ENCODE results near the gene EYS.

Gene EYS

DNA sequence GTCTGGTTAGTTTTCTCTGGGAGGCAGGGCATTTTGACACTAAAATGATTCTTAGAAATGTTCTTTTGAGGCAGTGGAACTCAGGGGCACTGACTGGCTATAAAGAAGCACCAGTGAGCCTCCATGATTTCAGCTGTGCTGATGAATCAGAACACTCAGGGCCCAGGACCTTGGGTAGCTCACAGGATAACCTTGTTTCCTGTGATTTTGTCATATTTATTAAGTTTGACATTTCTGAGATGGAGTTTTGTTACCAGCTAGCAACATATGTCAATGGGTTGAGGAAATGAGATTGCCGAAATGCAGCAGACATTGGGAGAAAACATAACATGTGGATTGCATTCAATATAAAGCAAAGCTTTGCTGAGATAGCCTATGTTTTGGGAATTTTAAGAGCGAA lies 802.4 kb downstream of the EYS start:
- Histone ChIP-seq H3K36me3 (ENCODE audit: control insufficient read depth, insufficient read depth, low read length) (no peaks in the 10 kb centered on the region), H3K4me1 (ENCODE audit: control insufficient read depth, insufficient read depth, low read length) (no peaks in the 10 kb centered on the region), H3K27me3 (ENCODE audit: control insufficient read depth, insufficient read depth, low read length) (no peaks in the 10 kb centered on the region), H3K9me3 (ENCODE audit: control insufficient read depth, insufficient read depth, low read length) (peaks cover 1% of the 10 kb centered on the region; the same call in 1 of the 2 replicates), H3K4me3 (ENCODE audit: low read length) (no peak overlapping the region), H3K27ac (ENCODE audit: low read length) (no peak overlapping the region)
- WGBS (ENCODE audit: insufficient coverage, insufficient read length), result no CpG with 5 or more reads among the region's 2 CpGs
- DNase-seq (ENCODE audit: low read depth, low spot score), result no peak

DNA sequence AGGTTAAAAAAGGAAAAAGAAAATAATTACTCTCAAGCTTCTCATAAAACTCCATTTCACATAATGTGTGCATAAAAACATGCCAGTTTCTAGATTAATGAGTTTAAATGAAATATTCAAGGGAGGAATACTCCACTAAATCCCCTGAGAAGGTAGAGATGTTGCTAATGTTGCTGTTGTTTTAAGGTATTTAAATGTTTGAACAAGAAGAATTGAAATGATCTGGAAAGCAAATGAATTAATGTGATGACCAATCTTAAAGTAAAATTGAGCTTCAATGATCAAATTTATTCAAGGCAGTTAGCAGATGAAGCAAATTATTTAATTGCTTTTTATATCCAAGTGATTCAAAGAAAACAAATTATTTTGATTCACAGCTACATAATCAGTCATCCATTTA lies 804.4 kb downstream of the EYS start:
- Histone ChIP-seq H3K36me3 (ENCODE audit: control insufficient read depth, insufficient read depth, low read length) (no peaks in the 10 kb centered on the region), H3K27me3 (ENCODE audit: control insufficient read depth, insufficient read depth, low read length) (no peaks in the 10 kb centered on the region), H3K4me3 (ENCODE audit: low read length) (no peak overlapping the region), H3K9me3 (ENCODE audit: control insufficient read depth, insufficient read depth, low read length) (no peaks in the 10 kb centered on the region; the same call in 1 of the 2 replicates), H3K27ac (ENCODE audit: low read length) (no peak overlapping the region), H3K4me1 (ENCODE audit: control insufficient read depth, insufficient read depth, low read length) (no peaks in the 10 kb centered on the region)
- DNase-seq (ENCODE audit: low read depth, low spot score), result no peak

DNA sequence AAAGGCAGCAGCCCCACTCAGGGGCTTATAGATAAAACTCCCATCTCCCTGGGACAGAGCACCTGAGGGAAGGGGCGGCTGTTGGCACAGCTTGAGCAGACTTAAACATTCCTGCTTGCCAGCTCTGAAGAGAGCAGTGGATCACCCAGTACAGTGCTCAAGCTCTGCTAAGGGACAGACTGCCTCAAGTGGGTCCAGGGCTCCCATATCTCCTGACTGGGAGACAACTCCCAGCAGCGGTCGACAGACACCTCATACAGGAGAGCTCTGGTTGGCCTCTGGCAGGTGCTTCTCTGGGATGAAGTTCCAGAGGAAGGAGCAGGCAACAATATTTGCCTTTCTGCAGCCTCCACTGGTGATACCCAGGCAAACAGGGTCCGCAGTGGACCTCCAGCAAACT lies 810.1 kb downstream of the EYS start:
- Histone ChIP-seq H3K4me1 (ENCODE audit: control insufficient read depth, insufficient read depth, low read length) (no peaks in the 10 kb centered on the region), H3K4me3 (ENCODE audit: low read length) (no peak overlapping the region), H3K36me3 (ENCODE audit: control insufficient read depth, insufficient read depth, low read length) (no peaks in the 10 kb centered on the region), H3K27me3 (ENCODE audit: control insufficient read depth, insufficient read depth, low read length) (no peaks in the 10 kb centered on the region), H3K27ac (ENCODE audit: low read length) (no peak overlapping the region), H3K9me3 (ENCODE audit: control insufficient read depth, insufficient read depth, low read length) (peaks cover 2% of the 10 kb centered on the region; the same call in 1 of the 2 replicates)
- no peak for DNase-seq (ENCODE audit: low read depth, low spot score)
- WGBS (ENCODE audit: insufficient coverage, insufficient read length), result no CpG with 5 or more reads among the region's 4 CpGs

DNA sequence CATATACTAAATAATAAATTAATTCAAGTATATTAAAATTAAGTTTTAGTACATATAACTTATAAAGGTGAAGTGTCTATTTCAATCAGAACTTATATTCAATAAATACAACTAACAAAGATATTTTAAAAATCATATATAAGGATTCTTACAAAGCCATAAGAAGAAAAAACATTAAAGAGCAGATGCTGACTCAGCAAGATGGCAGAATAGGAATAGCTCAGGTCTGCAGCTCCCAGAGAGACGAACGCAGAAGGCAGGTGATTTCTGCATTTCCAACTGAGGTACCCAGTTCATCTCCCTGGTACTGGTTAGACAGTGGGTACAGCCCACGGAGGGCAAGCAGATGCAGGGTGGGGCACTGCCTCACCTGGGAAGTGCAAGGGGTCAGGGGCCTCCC lies 811.1 kb downstream of the EYS start:
- DNase-seq (ENCODE audit: low read depth, low spot score), result no peak
- WGBS (ENCODE audit: insufficient coverage, insufficient read length), result no CpG with 5 or more reads among the region's 3 CpGs

DNA sequence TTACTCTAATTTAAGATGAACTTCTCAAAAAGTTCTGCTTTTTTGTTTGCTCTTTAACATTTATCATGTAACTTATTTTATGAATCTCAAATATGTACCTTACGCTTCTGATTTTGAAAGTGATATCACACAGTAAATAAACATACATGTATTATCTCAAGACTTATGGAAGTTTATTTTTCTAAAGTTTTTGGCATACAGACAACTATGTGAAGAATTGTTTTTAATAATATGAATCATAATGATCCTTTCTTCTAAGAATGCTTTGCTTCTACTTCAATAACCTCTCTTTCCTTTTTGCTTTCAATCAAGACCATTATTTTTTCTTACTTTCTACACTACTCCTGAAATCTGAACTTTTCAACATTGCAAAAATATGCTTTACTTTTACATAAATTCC lies 816.4 kb downstream of the EYS start:
- H3K4me1 ChIP-seq (ENCODE audit: control insufficient read depth, insufficient read depth, low read length), result no peaks in the 10 kb centered on the region
- no peak overlapping the region for H3K4me3 ChIP-seq (ENCODE audit: low read length)
- no CpG with 5 or more reads among the region's 1 CpG for WGBS (ENCODE audit: insufficient coverage, insufficient read length)
- no peak for DNase-seq (ENCODE audit: low read depth, low spot score)
- no peaks in the 10 kb centered on the region for H3K27me3 ChIP-seq (ENCODE audit: control insufficient read depth, insufficient read depth, low read length)
- H3K36me3 ChIP-seq (ENCODE audit: control insufficient read depth, insufficient read depth, low read length), result no peaks in the 10 kb centered on the region
- H3K27ac ChIP-seq (ENCODE audit: low read length), result no peak overlapping the region
- no peaks in the 10 kb centered on the region; the same call in 1 of the 2 replicates for H3K9me3 ChIP-seq (ENCODE audit: control insufficient read depth, insufficient read depth, low read length)

More for the DNA sequence above, 811.1 kb downstream of the EYS start:
- no peaks in the 10 kb centered on the region for H3K27me3 ChIP-seq (ENCODE audit: control insufficient read depth, insufficient read depth, low read length)
- H3K4me1 ChIP-seq (ENCODE audit: control insufficient read depth, insufficient read depth, low read length), result no peaks in the 10 kb centered on the region
- H3K27ac ChIP-seq (ENCODE audit: low read length), result no peak overlapping the region
- H3K9me3 ChIP-seq (ENCODE audit: control insufficient read depth, insufficient read depth, low read length), result peaks cover 2% of the 10 kb centered on the region; the same call in 1 of the 2 replicates
- no peak overlapping the region for H3K4me3 ChIP-seq (ENCODE audit: low read length)
- H3K36me3 ChIP-seq (ENCODE audit: control insufficient read depth, insufficient read depth, low read length), result no peaks in the 10 kb centered on the region

DNA sequence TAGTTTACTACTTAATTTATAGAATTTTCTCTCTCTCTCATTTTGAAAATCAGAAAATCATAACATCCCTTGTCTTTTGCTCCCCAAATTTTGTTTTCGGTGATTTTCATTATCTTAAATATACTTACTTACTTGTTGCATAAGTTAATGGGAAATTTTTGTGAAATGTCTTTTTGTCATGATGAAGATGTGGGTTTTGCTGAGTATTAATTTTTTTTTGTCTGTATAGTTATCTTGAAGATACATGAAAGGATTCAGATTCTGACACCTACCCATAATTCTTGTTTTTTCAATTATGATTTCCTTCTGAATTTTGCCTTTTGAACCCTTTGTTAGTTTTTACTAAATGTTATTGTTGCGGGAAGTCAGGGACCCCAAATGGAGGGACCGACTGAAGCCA lies 817.9 kb downstream of the EYS start:
- H3K27me3 ChIP-seq (ENCODE audit: control insufficient read depth, insufficient read depth, low read length), result no peaks in the 10 kb centered on the region
- no peaks in the 10 kb centered on the region for H3K4me1 ChIP-seq (ENCODE audit: control insufficient read depth, insufficient read depth, low read length)
- WGBS (ENCODE audit: insufficient coverage, insufficient read length), result no CpG with 5 or more reads among the region's 3 CpGs

DNA sequence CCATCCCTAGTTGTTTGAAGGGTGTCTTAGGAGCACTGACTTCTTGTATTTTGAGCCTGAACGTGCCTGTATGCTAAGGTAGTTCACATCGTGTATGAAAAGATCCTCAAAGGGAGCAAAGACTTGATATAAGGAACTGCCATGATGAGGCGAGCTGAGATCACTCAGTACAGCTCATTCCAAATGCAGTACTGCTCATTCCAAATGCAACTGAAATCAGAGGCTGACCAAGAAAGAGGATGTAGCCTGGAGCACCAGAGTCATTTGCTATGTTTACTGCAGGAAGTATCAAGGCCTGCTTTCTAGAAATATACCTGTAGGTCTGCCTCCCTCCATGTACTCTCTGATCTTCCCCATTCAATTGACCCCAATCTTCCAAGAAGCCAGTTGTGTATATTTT lies 832.2 kb downstream of the EYS start:
- DNase-seq (ENCODE audit: low read depth, low spot score), result no peak
- no peaks in the 10 kb centered on the region for H3K4me1 ChIP-seq (ENCODE audit: control insufficient read depth, insufficient read depth, low read length)
- no peak overlapping the region for H3K4me3 ChIP-seq (ENCODE audit: low read length)
- no CpG with 5 or more reads among the region's 3 CpGs for WGBS (ENCODE audit: insufficient coverage, insufficient read length)
- no peaks in the 10 kb centered on the region for H3K36me3 ChIP-seq (ENCODE audit: control insufficient read depth, insufficient read depth, low read length)
- no peaks in the 10 kb centered on the region for H3K27me3 ChIP-seq (ENCODE audit: control insufficient read depth, insufficient read depth, low read length)
- no peak overlapping the region for H3K27ac ChIP-seq (ENCODE audit: low read length)
- no peaks in the 10 kb centered on the region; the same call in 1 of the 2 replicates for H3K9me3 ChIP-seq (ENCODE audit: control insufficient read depth, insufficient read depth, low read length)

More for the DNA sequence above, 817.9 kb downstream of the EYS start:
- no peak overlapping the region for H3K27ac ChIP-seq (ENCODE audit: low read length)
- no peaks in the 10 kb centered on the region for H3K9me3 ChIP-seq (ENCODE audit: control insufficient read depth, insufficient read depth, low read length)
- no peak overlapping the region for H3K4me3 ChIP-seq (ENCODE audit: low read length)
- H3K36me3 ChIP-seq (ENCODE audit: control insufficient read depth, insufficient read depth, low read length), result no peaks in the 10 kb centered on the region
- no peak for DNase-seq (ENCODE audit: low read depth, low spot score)

DNA sequence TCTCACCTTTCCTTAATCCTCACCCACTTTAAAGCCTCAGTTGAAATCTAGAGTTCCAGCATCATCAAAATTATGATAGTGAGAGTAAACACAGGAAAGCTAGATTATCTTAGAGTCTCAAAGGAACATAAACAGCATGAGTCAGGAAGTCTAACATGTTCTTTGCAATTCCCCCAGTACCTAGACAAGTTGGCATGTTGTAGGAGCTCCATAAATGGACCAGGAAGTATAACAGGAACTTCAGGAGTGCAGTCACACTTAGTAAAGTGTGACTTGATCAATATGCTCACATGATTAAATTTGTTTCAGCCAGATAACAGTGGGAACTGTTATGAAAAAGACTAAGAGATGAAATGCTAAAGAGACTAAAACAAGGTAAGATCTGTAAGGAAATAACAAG lies 834.4 kb downstream of the EYS start:
- no peak overlapping the region for H3K4me3 ChIP-seq (ENCODE audit: low read length)
- no peak overlapping the region for H3K27ac ChIP-seq (ENCODE audit: low read length)
- DNase-seq (ENCODE audit: low read depth, low spot score), result no peak
- H3K36me3 ChIP-seq (ENCODE audit: control insufficient read depth, insufficient read depth, low read length), result no peaks in the 10 kb centered on the region
- H3K9me3 ChIP-seq (ENCODE audit: control insufficient read depth, insufficient read depth, low read length), result no peaks in the 10 kb centered on the region; the same call in 1 of the 2 replicates
- H3K27me3 ChIP-seq (ENCODE audit: control insufficient read depth, insufficient read depth, low read length), result no peaks in the 10 kb centered on the region
- no peaks in the 10 kb centered on the region for H3K4me1 ChIP-seq (ENCODE audit: control insufficient read depth, insufficient read depth, low read length)

DNA sequence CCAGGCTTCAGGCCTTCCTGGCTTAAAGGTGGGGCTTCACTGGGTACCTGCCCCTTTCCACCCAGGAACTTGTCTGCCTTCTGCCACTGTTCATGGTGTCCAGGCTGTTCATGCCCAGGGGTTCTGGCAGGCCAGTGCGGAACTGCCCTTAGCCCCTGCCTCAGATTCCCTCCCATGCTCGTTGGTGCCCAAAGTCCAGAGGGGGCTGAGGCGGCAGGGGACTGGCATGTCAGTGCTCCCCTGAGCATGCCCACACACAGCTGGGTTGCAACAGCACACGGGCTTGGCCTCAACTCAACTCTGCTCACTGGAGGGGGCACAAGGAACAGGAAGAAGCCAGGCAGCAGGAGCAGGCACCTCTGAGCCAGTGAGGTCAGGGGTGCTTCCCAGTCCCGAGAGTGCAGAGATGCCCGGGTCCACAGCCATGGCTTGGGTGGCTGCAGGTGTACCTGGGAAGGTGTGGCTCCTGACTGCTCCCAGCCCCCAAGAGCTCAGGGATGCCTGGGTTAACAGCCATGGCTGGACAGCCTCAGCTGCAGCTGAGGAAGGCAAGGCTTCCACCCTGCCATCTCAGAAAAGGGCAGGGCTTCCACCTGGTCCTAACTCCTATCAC lies 845.9 kb downstream of the EYS start:
- DNase-seq (ENCODE audit: low read depth, low spot score), result no peak
- Histone ChIP-seq H3K4me1 (ENCODE audit: control insufficient read depth, insufficient read depth, low read length) (no peaks in the 10 kb centered on the region), H3K27ac (ENCODE audit: low read length) (no peak overlapping the region), H3K27me3 (ENCODE audit: control insufficient read depth, insufficient read depth, low read length) (no peaks in the 10 kb centered on the region), H3K36me3 (ENCODE audit: control insufficient read depth, insufficient read depth, low read length) (no peaks in the 10 kb centered on the region), H3K4me3 (ENCODE audit: low read length) (no peak overlapping the region), H3K9me3 (ENCODE audit: control insufficient read depth, insufficient read depth, low read length) (peaks cover 2% of the 10 kb centered on the region)
- WGBS (ENCODE audit: insufficient coverage, insufficient read length), result no CpG with 5 or more reads among the region's 6 CpGs

DNA sequence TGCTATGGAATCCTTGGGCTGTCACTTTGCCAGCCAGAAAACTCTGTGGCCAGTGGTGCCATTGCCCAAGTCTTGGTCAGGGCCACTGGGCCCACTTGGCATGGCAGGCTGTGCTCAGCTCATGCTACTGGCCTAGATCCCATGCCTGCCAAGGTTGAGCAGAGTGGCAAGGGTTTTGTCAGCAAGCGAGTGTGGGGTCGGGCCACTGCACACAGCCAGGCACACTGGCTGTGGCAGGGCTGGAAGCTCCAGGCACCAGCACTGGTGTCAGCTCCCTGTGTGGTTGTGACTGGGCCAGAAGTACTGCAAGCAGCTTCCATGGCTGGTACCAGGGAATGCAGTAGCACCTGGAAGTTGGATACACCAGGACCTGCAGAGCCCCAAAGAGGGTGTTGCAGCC lies 846.8 kb downstream of the EYS start:
- WGBS (ENCODE audit: insufficient coverage, insufficient read length), result no CpG with 5 or more reads among the region's 2 CpGs
- no peaks in the 10 kb centered on the region for H3K27me3 ChIP-seq (ENCODE audit: control insufficient read depth, insufficient read depth, low read length)
- peaks cover 2% of the 10 kb centered on the region for H3K9me3 ChIP-seq (ENCODE audit: control insufficient read depth, insufficient read depth, low read length)
- H3K36me3 ChIP-seq (ENCODE audit: control insufficient read depth, insufficient read depth, low read length), result no peaks in the 10 kb centered on the region
- no peaks in the 10 kb centered on the region for H3K4me1 ChIP-seq (ENCODE audit: control insufficient read depth, insufficient read depth, low read length)
- no peak overlapping the region for H3K4me3 ChIP-seq (ENCODE audit: low read length)
- no peak overlapping the region for H3K27ac ChIP-seq (ENCODE audit: low read length)
- DNase-seq (ENCODE audit: low read depth, low spot score), result no peak

DNA sequence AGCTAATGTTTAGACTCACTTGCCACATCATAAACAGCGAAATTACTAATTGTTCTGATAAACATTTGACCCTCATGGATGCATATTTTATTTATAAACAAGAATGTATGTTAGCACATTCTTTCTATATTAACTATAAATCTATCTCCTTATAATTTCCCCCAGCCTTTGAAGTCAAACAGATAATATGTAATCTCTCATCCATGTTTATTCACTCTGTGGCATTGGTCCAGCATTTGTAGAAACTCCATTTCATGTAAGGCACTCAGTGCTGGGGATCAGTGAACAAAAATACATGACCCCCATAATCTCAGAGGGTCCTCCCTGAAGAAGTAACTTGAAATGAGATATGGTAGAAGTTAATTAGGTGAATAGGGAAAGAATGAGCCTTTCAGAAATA lies 856.9 kb downstream of the EYS start:
- no peak for DNase-seq (ENCODE audit: low read depth, low spot score)
- H3K27me3 ChIP-seq (ENCODE audit: control insufficient read depth, insufficient read depth, low read length), result no peaks in the 10 kb centered on the region
- WGBS (ENCODE audit: insufficient coverage, insufficient read length), result no CpG with 5 or more reads among the region's 1 CpG
- H3K36me3 ChIP-seq (ENCODE audit: control insufficient read depth, insufficient read depth, low read length), result no peaks in the 10 kb centered on the region
- H3K27ac ChIP-seq (ENCODE audit: low read length), result no peak overlapping the region
- H3K4me1 ChIP-seq (ENCODE audit: control insufficient read depth, insufficient read depth, low read length), result no peaks in the 10 kb centered on the region
- H3K9me3 ChIP-seq (ENCODE audit: control insufficient read depth, insufficient read depth, low read length), result no peaks in the 10 kb centered on the region
- no peak overlapping the region for H3K4me3 ChIP-seq (ENCODE audit: low read length)

All from iPS DF 6.9 (cell line).